ENCODE results near the gene SRSF5. TPM values are rescaled to one million over a fixed set of nuclear protein-coding genes. Genes with fewer than 3 reads are reported as not detected.

The SRSF5 gene
- total and polyA plus RNA-seq, 2 of the 8 experiments (the other 6 are each of a cell fraction or from before 2014, with no cell fraction given) = 101 to 238 TPM

DNA sequence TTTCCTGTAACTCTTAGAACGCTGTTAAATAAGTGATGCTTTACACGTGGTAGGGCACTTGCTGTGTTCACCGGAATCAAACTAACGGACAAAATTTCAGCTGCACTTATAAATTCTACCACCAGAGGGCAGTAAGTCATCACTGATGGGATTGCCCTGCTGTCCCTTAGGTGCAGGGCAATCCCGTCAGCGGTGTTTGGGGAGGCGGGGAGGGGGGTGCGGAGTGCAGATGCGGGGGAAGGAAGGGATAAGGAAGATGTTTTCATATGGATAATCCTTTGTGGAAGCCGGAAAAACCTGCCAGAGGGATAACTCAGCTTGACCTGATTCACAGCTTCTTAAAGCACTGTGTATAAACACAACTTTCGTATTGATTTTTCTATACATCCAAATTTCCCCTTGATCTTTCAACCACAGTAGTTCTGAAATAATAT lies 51.8 kb downstream of the SRSF5 start (continued):
- TF ChIP-seq, protein P1, sequence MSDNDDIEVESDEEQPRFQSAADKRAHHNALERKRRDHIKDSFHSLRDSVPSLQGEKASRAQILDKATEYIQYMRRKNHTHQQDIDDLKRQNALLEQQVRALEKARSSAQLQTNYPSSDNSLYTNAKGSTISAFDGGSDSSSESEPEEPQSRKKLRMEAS (IDR thresholded peaks at IDR 0.05) = peak; percentile 31; the same call in 1 of the 2 replicates

Data from H1 (cell line).